Uterus (tissue), 2 donors: Measurements from ENCODE around the gene SHOC2.

ENCODE experiments used
- POLR2A ChIP-seq, 2 donors: fragments of 450-650 bp; IDR thresholded peaks; one replicate each; pipeline ENCODE4 v1.6.1; 2016; ENCODE audit warnings: antibody characterized with exemption in 2 of 2, mild to moderate bottlenecking in 1 of 2, moderate library complexity in 1 of 2
- TF ChIP-seq, protein P1 (sequence below), 4 experiments: fragments of 200-600 bp in 2 of 4; fragments of 450-650 bp in 2 of 4; sonication (generic) in 2 of 4; IDR thresholded peaks; one replicate each; pipeline ENCODE4 v1.5.1; 2016 to 2019; ENCODE audit warnings: antibody characterized with exemption in 4 of 4, mild to moderate bottlenecking in 2 of 4, moderate library complexity in 1 of 4

- TF ChIP-seq POLR2A (IDR thresholded peaks at IDR 0.05): no peak
- TF ChIP-seq, protein P1, sequence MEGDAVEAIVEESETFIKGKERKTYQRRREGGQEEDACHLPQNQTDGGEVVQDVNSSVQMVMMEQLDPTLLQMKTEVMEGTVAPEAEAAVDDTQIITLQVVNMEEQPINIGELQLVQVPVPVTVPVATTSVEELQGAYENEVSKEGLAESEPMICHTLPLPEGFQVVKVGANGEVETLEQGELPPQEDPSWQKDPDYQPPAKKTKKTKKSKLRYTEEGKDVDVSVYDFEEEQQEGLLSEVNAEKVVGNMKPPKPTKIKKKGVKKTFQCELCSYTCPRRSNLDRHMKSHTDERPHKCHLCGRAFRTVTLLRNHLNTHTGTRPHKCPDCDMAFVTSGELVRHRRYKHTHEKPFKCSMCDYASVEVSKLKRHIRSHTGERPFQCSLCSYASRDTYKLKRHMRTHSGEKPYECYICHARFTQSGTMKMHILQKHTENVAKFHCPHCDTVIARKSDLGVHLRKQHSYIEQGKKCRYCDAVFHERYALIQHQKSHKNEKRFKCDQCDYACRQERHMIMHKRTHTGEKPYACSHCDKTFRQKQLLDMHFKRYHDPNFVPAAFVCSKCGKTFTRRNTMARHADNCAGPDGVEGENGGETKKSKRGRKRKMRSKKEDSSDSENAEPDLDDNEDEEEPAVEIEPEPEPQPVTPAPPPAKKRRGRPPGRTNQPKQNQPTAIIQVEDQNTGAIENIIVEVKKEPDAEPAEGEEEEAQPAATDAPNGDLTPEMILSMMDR (IDR thresholded peaks at IDR 0.05): no peak
Observed at GRCh38 chr10:110994406-110995086, 75.1 kb downstream of the SHOC2 start.
